ENCODE measurements around the gene CSHL1. TPM values are rescaled to one million over a fixed set of nuclear protein-coding genes. Genes with fewer than 3 reads are reported as not detected.

CSHL1 gene
- not detected in 2 replicates for total RNA-seq

DNA sequence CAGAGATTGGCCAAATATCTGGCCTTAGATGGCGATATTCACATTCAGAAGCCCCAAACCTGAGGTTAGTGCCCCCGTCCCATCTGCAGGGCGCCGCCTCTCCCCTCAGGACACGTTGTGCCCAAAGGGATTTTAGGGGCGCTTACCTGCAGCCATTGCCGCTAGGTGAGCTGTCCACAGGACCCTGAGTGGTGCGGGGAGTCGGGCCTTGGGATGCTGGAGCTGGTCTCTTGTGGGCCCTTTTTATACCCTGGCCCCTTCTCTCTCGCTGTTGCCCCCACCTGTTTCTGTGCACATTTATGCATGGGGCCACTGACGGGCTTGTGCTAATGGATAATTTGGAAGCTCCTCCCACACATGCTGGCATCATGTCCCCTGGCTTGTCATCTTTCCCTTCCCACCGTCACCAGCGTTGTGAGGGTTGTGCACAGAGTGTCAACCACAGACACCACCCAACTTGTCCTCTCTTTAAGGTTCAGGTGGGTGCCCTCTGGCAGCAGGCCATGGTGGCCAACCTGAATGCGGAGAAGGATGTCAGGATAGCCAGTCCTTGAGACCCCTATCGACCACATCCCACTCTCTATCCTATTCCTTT is at the start of gene CSHL1:
TSS of gene CSHL1 (minus strand) at position 218 of the 595 bp plus-strand sequence. CDS start at position 156, 62 bp downstream.

DNA sequence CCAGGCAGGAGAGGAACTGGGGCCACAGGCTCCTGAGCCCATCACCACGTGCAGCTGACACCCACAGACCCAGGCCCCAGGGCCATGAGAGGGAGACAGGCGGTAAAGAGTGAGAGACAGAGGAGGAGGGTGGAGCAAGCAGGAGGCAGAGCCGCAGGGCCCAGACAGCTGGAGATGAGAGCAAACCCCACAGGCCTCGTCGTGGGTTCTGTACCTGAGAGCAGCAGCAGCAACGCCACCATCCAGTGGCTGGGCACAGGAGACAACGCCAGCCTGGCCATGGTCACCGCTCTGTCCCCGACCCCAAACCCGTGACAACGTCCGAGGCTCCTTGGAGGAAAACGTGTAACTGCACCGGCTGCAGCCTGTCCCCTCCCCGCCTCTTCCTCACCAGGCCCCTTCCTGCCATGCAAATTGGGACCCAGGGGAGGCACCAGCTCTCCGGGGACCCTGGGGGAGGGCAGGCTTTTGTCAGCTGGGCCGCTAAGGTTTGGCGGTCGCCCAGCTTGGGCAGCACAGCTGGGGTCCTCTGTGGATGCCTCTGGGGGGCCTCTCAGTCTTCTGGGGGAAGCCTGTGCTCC is 21.0 kb upstream of the CSHL1 start, which contains the start of gene CD79B:
TSS of gene CD79B (minus strand) at position 351 of the 581 bp plus-strand sequence. CDS start at position 281, 70 bp downstream.

DNA sequence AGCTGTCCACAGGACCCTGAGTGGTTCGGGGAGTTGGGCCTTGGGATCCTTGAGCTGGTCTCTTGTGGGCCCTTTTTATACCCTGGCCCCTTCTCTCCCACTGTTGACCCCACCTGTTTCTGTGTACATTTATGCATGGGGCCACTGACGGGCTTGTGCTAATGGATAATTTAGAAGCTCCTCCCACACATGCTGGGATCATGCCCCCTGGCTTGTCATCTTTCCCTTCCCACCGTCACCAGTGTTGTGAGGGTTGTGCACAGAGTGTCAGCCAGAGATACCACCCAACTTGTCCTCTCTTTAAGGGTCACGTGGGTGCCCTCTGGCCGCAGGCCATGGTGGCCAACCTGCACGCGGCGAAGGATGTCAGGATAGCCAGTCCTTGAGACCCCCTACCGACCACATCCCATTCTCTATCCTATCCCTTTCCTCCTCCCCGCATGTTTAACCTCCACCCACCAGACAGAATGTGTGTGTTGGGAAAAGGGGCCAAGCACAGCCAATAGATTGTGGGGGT is 7.8 kb upstream of the CSHL1 start, which contains the start of gene GH1:
TSS of gene GH1 (minus strand) at position 51 of the 517 bp plus-strand sequence. CDS start 63 bp downstream, outside the sequence.

DNA sequence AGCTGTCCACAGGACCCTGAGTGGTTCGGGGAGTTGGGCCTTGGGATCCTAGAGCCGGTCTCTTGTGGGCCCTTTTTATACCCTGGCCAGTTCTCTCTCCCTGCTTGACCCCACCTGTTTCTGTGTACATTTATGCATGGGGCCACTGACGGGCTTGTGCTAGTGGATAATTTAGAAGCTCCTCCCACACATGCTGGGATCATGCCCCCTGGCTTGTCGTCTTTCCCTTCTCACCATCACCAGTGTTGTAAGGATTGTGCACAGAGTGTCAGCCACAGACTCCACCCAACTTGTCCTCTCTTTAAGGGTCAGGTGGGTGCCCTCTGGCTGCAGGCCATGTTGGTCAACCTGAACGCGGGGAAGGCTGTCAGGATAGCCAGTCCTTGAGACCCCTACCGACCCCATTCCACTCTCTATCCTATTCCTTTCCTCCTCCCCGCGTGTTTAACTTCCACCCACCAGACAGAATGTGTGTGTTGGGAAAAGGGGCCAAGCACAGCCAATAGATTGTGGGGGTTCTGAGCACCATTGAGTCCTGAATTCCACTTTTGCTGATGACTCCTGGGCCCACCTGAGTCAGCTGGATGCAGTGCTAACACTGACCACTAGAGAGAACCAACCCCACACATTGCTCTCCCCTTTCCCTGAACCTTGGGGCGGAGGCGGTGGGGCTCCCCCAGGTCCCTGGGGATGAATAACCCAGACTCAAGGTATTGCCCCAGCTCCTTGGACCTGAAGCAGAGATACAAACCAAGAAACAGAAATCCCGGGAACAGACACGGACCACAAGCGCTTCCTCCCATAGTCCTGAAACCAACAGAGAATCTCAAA is 14.3 kb downstream of the CSHL1 start, which contains the start of gene CSH1:
TSS of gene CSH1 (minus strand) at position 51 of the 831 bp plus-strand sequence. CDS start 63 bp downstream, outside the sequence.

DNA sequence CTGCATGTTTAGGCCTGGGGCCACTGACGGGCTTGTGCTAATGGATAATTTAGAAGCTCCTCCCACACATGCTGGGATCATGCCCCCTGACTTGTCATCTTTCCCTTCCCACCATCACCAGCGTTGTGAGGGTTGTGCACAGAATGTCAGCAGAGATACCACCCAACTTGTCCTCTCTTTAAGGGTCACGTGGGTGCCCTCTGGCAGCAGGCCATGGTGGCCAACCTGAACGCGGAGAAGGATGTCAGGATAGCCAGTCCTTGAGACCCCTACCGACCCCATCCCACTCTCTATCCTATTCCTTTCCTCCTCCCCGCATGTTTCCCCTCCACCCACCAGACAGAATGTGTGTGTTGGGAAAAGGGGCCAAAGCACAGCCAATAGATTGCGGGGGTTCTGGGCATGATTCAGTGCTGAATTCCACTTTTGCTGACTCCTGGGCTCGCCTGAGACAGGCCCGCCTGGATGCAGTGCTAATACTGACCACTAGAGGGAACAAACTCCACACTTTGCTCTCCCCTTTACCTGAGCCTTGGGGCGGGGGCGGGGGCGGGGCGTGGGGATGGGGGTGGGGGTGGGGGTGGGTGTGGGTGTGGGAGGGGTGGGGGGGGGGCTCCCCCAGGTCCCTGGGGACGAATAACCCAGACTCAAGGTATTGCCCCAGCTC is 29.0 kb downstream of the CSHL1 start, which contains the start of gene GH2:
TSS of gene GH2 (minus strand) at position 10 of the 667 bp plus-strand sequence. CDS start 143 bp downstream, outside the sequence.

DNA sequence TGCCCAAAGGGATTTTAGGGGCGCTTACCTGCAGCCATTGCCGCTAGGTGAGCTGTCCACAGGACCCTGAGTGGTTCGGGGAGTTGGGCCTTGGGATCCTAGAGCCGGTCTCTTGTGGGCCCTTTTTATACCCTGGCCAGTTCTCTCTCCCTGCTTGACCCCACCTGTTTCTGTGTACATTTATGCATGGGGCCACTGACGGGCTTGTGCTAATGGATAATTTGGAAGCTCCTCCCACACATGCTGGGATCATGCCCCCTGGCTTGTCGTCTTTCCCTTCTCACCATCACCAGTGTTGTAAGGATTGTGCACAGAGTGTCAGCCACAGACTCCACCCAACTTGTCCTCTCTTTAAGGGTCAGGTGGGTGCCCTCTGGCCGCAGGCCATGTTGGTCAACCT is 37.5 kb downstream of the CSHL1 start, which contains the start of gene CSH2:
TSS of gene CSH2 (minus strand) at position 101 of the 400 bp plus-strand sequence. CDS start at position 38, 63 bp downstream.

Other genes with a start within 250 kb of the CSHL1 start
- gene LIMD2, start 211.1 kb downstream of the CSHL1 start, total RNA-seq: 73.8 and 88.6 TPM in 2 replicates
- gene STRADA, start 169.5 kb downstream of the CSHL1 start, total RNA-seq: 16.3 and 16.5 TPM in 2 replicates
- 22.3 and 23.8 TPM in 2 replicates for gene CCDC47, start 137.7 kb downstream of the CSHL1 start, total RNA-seq
- 30.9 and 32.4 TPM in 2 replicates for gene DDX42, start 137.1 kb downstream of the CSHL1 start, total RNA-seq
- gene PSMC5, start 83.8 kb downstream of the CSHL1 start, total RNA-seq: 60.0 and 76.8 TPM in 2 replicates
- gene FTSJ3, start 83.6 kb downstream of the CSHL1 start, total RNA-seq: 53.2 and 77.4 TPM in 2 replicates
- gene SMARCD2, start 68.6 kb downstream of the CSHL1 start, total RNA-seq: 78.5 and 89.1 TPM in 2 replicates
- gene CSH2, start 37.6 kb downstream of the CSHL1 start, total RNA-seq: not detected in 2 replicates
- not detected in 2 replicates for gene GH2, start 29.3 kb downstream of the CSHL1 start, total RNA-seq
- not detected in 2 replicates for gene CSH1, start 14.7 kb downstream of the CSHL1 start, total RNA-seq
- gene GH1, start 7.6 kb upstream of the CSHL1 start, total RNA-seq: not detected in 2 replicates
- gene CD79B, start 21.1 kb upstream of the CSHL1 start, total RNA-seq: 0.76 TPM in 1 of 2 replicates, not detected in the other
- under 0.01 TPM in 2 replicates for gene SCN4A, start 61.7 kb upstream of the CSHL1 start, total RNA-seq
- gene PRR29, start 87.1 kb upstream of the CSHL1 start, total RNA-seq: 0.38 and 0.49 TPM in 2 replicates
- 2.3 and 6.8 TPM in 2 replicates for gene ICAM2, start 109.4 kb upstream of the CSHL1 start, total RNA-seq
- 3.9 and 7.4 TPM in 2 replicates for gene ERN1, start 218.9 kb upstream of the CSHL1 start, total RNA-seq

Measured in mesangial cell (primary cell).